Activated CD4-positive, alpha-beta T cell treated with anti-CD3 and anti-CD28 coated beads, Interleukin-2, amount 10 ng/mL, durations not matched to agents 24 days and 14 days (primary cell): ENCODE results near the gene ANKRD9. TPM values are rescaled to one million over a fixed set of nuclear protein-coding genes. Genes with fewer than 3 reads are reported as not detected.
"Not testable (repeated sequence)": the region's sequence is repeated elsewhere in the genome, so short reads cannot be mapped to it uniquely, and the experiment has no call there.

ENCODE experiments used
- DNase-seq: peaks from one replicate; pipeline ENCODE4 v3.0.0; 2022
- H3K27ac Mint-ChIP-seq: one replicate; pipeline ENCODE4 v1.8.0; 2022; ENCODE audit warnings: mild to moderate bottlenecking, mixed read lengths
- H3K27me3 Mint-ChIP-seq: one replicate; pipeline ENCODE4 v1.8.0; 2022; ENCODE audit warnings: mixed read lengths
- H3K36me3 Mint-ChIP-seq: one replicate; pipeline ENCODE4 v1.8.0; 2022; ENCODE audit warnings: low read depth, mild to moderate bottlenecking, mixed read lengths
- H3K4me1 Mint-ChIP-seq: one replicate; pipeline ENCODE4 v1.8.0; 2021; ENCODE audit warnings: mixed read lengths
- H3K4me3 Mint-ChIP-seq: one replicate; pipeline ENCODE4 v1.8.0; 2022; ENCODE audit warnings: mild to moderate bottlenecking, moderate library complexity, mixed read lengths
- H3K9me3 Mint-ChIP-seq: one replicate; pipeline ENCODE4 v1.8.0; 2021; ENCODE audit warnings: mixed read lengths
- intact Hi-C: fragments of 100-400 bp; cut with micrococcal nuclease; formaldehyde crosslinking; loops from one replicate; pipeline ENCODE4 v1.15.1; 2023
- total RNA-seq: library from RNA; stranded (reverse); gene quantifications from 2 replicates; pipeline ENCODE4 v1.2.3, GENCODE V29; 2022

Gene ANKRD9
- total RNA-seq, 1 donor from 2014 or later, result 16.5 TPM

DNA sequence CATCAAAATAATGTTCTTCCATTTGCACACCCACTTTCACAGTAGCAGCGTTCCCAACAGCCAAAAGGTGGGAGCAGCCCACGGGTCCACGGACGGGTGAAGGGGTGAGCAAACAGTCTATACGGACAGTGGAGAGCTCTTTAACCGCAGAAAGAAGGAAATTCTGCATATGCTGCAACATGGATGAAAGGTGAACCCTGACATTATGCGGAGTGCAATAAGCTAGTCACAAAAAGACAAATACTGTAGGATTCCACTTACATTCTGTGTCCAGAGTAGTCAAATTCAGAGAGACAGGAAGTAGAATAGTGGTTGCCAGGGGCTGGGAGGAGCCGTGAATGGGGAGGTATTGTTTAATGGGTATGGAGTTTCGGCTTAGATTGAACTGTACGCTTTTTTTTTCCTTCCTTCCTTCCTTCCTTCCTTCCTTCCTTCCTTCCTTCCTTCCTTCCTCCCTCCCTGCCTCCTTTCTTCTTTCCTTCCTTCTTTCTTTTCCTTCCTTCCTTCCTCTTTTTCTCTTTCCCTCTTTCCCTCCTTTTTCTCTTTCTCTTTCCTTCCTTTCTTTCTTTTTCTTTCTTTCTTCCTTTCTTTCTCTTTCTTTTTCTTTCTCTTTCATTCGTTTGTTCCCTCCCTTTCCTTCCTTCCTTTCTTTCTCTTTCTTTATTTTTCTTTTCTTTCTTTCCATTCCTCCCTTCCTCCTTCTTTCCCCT, 15.8 kb upstream of the ANKRD9 start:
- intact Hi-C loops, result loop anchor here (1.0 to 2.0 kb wide), 3 partner anchors 67 to 209 kb away; partner anchors contain the start of genes CINP, RCOR1 and TECPR2
- peak overlapping the region; percentile 94 for H3K4me3 Mint-ChIP-seq
- H3K9me3 Mint-ChIP-seq, result no peaks in the 10 kb centered on the region
- peaks cover 26% of the 10 kb centered on the region for H3K4me1 Mint-ChIP-seq
- peaks cover 1% of the 10 kb centered on the region for H3K36me3 Mint-ChIP-seq
- DNase-seq, result peak; percentile 82
- H3K27me3 Mint-ChIP-seq, result no peaks in the 10 kb centered on the region
- peak overlapping the region; percentile 93 for H3K27ac Mint-ChIP-seq

GRCh38 chr14:102524451-102525218, 15.1 kb upstream of the ANKRD9 start:
- Mint-ChIP-seq H3K36me3 (peaks cover 1% of the 10 kb centered on the region), H3K4me3 (peak overlapping the region; percentile 94), H3K9me3 (no peaks in the 10 kb centered on the region), H3K4me1 (peaks cover 26% of the 10 kb centered on the region), H3K27ac (peak overlapping the region; percentile 93), H3K27me3 (no peaks in the 10 kb centered on the region)
- DNase-seq, result peak; percentile 99
- intact Hi-C loops, result loop anchor here (1.0 to 2.0 kb wide), 3 partner anchors 68 to 208 kb away; partner anchors contain the start of genes CINP, RCOR1 and TECPR2

DNA sequence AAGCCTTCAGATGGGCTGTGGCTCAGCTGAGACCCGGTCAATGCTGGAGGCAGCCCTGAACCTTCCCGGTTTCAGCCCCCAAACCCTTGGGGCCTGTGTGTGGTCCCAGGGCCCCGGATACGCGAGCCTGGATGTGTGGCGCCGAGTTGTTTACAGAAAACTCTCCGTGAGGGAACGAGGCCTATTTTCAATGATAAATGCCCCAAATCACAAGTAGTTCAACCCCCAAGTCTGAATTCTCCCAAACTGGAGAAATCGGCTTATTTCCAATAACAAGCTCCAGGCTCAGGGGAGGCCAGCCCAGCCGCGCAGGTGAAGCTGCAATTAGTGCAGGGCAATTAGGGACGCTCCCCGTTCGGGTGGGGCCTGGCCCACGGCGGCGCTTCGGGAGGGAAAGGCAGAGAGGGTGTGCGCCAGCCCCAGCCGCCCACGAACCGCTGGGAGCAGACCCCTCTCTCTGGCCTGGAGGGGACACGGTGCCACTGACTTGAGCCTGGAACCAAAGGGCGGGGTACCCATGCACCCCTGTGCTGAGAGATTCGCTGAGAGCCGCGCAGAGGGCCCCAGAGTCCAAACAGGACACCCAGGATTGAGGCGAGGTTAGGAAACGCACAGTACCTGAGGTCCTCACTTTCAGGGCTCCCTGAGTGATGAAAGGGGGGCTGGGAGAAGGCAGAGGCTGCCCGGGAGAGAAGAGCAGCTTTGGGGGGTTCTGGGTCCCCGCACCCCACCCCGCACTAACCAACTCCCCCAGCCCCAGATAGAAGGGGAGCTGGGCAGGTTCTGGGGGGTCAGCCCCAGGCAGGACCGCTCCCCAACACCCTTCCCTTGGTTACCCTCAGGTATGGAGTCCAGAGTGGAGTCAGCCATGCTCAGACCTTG, 14.2 kb upstream of the ANKRD9 start:
- Mint-ChIP-seq H3K27ac (peak overlapping the region; percentile 79), H3K27me3 (no peaks in the 10 kb centered on the region), H3K36me3 (peaks cover 1% of the 10 kb centered on the region), H3K4me1 (peaks cover 26% of the 10 kb centered on the region), H3K9me3 (no peaks in the 10 kb centered on the region), H3K4me3 (peak overlapping the region; percentile 82)
- intact Hi-C loops, result loop anchor here (2.0 kb wide), 2 partner anchors 161 to 207 kb away; partner anchors contain the start of genes CINP and TECPR2
- DNase-seq, result no peak

DNA sequence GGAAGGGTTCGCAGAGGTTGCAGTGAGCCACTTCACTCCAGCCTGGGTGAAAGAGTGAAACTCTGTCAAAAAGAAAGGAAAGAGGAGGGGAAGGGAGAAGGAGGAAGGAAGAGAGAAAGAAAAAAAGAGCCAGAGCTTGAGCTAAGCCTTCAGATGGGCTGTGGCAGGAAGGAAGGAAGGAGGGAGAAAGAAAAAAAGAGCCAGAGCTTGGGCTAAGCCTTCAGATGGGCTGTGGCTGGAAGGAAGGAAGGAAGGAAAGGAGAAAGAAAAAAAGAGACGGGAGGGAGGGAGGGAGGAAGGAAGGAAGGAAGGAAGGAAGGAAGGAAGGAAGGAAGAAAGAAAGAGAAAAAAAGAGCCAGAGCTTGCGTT, 13.6 kb upstream of the ANKRD9 start:
- H3K27me3 Mint-ChIP-seq, result peaks cover 5% of the 10 kb centered on the region
- H3K4me3 Mint-ChIP-seq, result peak overlapping the region; percentile 82
- no peaks in the 10 kb centered on the region for H3K9me3 Mint-ChIP-seq
- peak overlapping the region; percentile 83 for H3K27ac Mint-ChIP-seq
- no peak for DNase-seq
- H3K36me3 Mint-ChIP-seq, result peaks cover 1% of the 10 kb centered on the region
- intact Hi-C loops, result no loop called here
- H3K4me1 Mint-ChIP-seq, result peaks cover 26% of the 10 kb centered on the region

DNA sequence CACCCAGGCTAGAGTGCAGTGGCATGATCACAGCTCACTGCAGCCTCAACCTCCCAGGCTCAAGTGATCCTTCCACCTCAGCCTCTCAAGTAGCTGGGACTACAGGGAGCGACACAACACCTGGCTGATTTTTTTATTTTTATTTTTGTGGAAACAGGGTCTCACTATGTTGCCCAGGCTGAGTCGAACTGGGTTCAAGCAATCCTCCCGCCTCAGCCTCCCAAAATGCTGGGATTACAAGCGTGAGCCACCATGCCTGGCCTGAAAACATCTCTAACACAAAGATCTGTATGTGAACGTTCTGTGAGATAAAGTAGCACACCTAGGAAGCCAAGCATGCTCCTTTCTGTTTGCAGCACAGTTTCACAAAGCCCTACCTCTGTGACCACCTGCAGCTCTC, 10.1 kb upstream of the ANKRD9 start:
- H3K9me3 Mint-ChIP-seq, result not testable (repeated sequence)
- intact Hi-C loops, result loop anchor here (5.0 kb wide), 2 partner anchors 432 to 557 kb away; partner anchors contain the start of genes DYNC1H1 and HSP90AA1

GRCh38 chr14:102518063-102518648, 8.6 kb upstream of the ANKRD9 start:
- Mint-ChIP-seq H3K36me3 (peaks cover under 1% of the 10 kb centered on the region), H3K27me3 (peaks cover 10% of the 10 kb centered on the region), H3K9me3 (no peaks in the 10 kb centered on the region), H3K27ac (peak overlapping the region; percentile 37), H3K4me3 (peak overlapping the region; percentile 82), H3K4me1 (peaks cover 7% of the 10 kb centered on the region)
- DNase-seq, result no peak
- intact Hi-C loops, result loop anchor here (5.0 kb wide), 2 partner anchors 431 to 556 kb away; partner anchors contain the start of genes DYNC1H1 and HSP90AA1

More for the DNA sequence above, 10.1 kb upstream of the ANKRD9 start:
- H3K27ac Mint-ChIP-seq, DNase-seq, H3K36me3 Mint-ChIP-seq, H3K4me3 Mint-ChIP-seq: not testable (repeated sequence)
- Mint-ChIP-seq H3K4me1 (peaks cover 17% of the 10 kb centered on the region), H3K27me3 (peaks cover 10% of the 10 kb centered on the region)

- Mint-ChIP-seq H3K4me1 (peaks cover 4% of the 10 kb centered on the region), H3K9me3 (no peaks in the 10 kb centered on the region), H3K4me3 (peak overlapping the region; percentile 82), H3K27me3 (peaks cover 10% of the 10 kb centered on the region), H3K36me3 (no peaks in the 10 kb centered on the region), H3K27ac (peak overlapping the region; percentile 78)
- intact Hi-C loops, result loop anchor here (2.0 to 5.0 kb wide), 4 partner anchors 155 to 555 kb away; partner anchors contain the start of genes CINP, DYNC1H1, HSP90AA1 and TECPR2
- DNase-seq, result peak; percentile 64
These were observed 8.0 kb upstream of the ANKRD9 start for GRCh38 chr14:102517392-102518062.

DNA sequence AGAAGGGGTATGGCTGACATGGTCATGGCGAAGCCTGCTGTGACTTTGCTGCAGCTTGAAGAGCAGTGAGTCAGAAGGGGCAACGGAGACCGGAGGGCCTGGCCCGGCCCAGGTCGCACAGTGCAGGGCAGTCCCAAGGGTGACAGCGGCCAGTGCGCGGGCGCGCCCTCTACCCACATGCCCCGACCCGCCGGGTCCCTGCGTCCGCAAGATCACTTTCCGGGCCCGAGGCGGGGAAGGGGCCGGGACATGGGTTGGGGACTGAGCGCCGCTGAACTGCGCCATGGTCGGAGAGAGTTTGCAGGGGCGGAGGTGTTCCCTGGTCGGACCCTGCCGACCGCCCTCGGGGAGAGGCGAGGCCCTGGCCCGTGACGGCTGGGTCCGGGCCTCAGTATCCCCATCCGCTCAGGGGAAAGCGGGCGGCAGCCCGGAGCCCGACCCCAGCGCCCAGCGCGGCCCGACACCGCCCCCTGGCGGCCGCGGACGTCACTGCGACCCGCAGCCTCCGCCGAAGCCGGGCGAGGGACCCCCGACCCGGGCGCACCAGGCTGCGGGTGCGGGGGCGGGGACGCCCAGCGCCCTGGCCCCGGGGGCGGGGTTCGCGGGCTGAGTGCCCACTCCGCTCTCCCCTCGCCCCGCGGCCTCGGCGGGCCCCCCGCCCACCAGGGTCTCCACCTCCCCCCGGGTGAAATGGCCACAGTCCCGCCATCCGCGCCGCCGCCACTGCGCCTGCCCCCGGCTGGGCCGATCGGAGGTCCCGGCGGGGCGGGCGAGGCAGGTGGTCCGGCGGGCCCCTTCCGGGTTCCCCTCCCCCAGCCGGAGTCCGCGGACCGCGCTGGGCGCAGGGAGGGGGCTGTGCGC, 7.2 kb upstream of the ANKRD9 start:
- peaks cover 10% of the 10 kb centered on the region for H3K27me3 Mint-ChIP-seq
- H3K4me1 Mint-ChIP-seq, result peaks cover 4% of the 10 kb centered on the region
- no peaks in the 10 kb centered on the region for H3K36me3 Mint-ChIP-seq
- DNase-seq, result peak; percentile 93
- intact Hi-C loops, result loop anchor here (1.0 to 5.0 kb wide), 5 partner anchors 78 to 554 kb away; partner anchors contain the start of genes CINP, DYNC1H1, HSP90AA1 and TECPR2
- peak overlapping the region; percentile 68 for H3K27ac Mint-ChIP-seq
- peak overlapping the region; percentile 79 for H3K4me3 Mint-ChIP-seq
- H3K9me3 Mint-ChIP-seq, result no peaks in the 10 kb centered on the region

DNA sequence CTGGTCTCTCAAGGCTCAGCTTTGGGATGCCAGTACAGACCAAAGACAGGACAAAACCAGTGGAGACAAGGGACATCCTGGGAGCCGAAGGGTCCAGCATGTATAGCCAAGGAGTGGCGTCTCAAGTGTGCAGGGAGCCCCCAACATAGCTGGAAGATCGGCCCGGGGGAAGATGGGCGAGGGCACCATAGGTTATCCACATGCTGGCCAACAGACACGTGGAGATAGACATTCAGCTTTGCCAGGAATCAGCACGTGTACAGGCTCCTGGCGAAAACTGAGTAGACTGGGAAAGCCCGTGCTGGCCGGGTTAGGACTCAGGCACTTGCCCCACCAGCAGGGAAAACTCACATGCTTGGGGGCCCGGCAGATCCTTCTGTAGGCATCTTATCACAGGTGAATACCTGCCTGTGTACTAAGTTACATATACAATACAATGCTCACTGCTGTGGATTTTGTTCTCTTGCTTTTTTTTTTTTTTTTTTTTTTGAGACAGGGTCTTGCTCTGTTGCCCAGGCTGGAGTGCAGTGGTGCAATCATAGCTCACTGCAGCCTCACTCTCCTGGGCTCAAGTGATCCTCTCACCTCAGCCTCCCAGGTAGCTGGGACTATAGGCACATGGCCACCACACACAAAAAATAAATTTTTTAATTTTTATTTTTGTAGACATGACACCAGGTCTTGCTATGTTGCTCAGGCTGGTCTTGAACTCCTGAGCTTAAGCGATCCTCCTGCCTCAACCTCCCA, 5.6 kb upstream of the ANKRD9 start:
- no peak for DNase-seq
- Mint-ChIP-seq H3K4me1 (peaks cover 10% of the 10 kb centered on the region), H3K4me3 (no peak overlapping the region), H3K9me3 (no peaks in the 10 kb centered on the region), H3K27ac (no peak overlapping the region), H3K36me3 (no peaks in the 10 kb centered on the region), H3K27me3 (peaks cover 10% of the 10 kb centered on the region)
- intact Hi-C loops, result loop anchor here (5.0 kb wide), 2 partner anchors 428 to 553 kb away; partner anchors contain the start of genes DYNC1H1 and HSP90AA1

GRCh38 chr14:102513899-102514772, 4.6 kb upstream of the ANKRD9 start:
- no peak overlapping the region for H3K27ac Mint-ChIP-seq
- no peaks in the 10 kb centered on the region for H3K36me3 Mint-ChIP-seq
- intact Hi-C loops, result no loop called here
- no peaks in the 10 kb centered on the region for H3K9me3 Mint-ChIP-seq
- no peak for DNase-seq
- no peak overlapping the region for H3K4me3 Mint-ChIP-seq
- peaks cover 10% of the 10 kb centered on the region for H3K27me3 Mint-ChIP-seq
- H3K4me1 Mint-ChIP-seq, result peaks cover 10% of the 10 kb centered on the region
